Anterior cingulate cortex (tissue), 58 donors: ENCODE data around the gene EML1.

ENCODE experiments used
- DNase-seq, 58 donors: peaks; one replicate each; lab custom pipeline; 2025; lab: John Stamatoyannopoulos, UW

EML1 gene

DNA sequence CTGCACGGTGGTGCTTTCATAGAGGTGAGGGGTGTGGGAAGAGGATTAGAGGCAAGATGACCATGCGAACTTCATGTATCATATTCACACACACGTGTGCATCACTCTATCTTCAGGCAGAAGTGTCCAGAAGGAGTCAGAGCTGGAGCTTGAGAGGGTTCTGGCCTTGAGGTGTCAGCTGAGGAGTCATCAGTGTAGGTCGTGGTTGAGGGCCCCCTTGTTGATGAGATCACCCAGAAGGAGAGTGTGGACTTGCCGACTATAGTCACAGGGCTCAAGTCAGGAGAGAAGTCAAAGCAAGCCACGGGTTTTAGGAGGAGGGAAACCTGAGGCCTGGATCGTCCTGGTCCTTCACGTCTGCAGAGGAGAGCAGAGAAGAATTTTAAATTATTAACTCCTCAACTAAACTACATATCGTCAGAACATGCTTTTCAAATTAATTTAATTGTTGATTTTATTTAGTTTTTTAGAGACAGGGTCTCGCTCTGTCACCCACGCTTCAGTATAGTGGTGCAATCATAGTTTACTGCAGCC lies 25.4 kb downstream of the EML1 start:
- DNase-seq: no peak

DNA sequence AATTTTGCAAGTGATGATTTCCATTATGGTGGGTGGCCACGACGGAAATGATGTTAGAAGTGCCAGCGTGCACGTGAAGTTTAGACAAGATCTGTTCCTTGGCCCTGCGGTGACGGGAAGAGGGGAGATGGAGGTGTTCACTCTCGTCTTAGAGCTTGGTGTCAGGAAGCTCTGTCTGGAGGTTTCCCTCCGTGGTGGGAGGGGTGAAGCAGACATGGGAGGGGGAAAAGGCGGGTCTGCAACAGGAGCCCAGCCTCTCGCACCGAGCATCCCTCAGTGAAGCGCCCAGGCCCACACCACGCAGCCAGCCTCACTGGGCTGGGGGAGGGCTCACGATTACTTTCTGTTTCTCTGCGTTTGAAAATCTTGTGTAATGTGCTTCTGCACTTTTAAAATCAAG lies 26.3 kb downstream of the EML1 start:
- DNase-seq: no peak

DNA sequence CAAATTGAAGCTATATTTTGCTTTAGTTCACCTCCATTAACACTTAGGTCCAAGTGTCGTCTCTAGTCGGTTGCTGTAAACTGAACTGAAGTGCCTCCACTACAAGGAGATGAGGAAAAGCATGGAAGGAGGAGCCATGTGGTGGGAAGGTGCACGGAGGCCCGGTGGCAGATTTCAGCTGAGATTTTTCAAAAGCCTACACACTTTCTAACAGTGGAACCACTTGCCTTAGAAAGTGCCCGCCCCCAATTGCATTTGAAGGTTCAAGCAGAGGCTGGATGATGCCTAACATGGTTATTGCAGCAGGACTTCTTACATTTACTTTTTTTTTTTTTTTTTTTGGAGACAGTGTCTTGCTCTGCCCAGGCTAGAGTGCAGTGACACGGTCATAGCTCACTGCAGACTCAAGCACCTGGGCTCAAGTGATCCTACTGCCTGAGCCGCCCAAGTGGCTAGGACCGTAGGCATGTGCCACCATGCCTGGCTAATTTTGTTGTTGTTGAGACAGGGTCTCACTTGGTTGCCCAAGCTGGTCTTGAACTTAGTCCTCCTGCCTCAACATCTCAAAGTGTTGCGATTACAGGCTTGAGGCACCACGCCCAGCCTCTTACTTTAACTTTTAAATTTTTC lies 27.6 kb downstream of the EML1 start:
- peak in 1 of 58 donors; percentile 43 for DNase-seq

DNA sequence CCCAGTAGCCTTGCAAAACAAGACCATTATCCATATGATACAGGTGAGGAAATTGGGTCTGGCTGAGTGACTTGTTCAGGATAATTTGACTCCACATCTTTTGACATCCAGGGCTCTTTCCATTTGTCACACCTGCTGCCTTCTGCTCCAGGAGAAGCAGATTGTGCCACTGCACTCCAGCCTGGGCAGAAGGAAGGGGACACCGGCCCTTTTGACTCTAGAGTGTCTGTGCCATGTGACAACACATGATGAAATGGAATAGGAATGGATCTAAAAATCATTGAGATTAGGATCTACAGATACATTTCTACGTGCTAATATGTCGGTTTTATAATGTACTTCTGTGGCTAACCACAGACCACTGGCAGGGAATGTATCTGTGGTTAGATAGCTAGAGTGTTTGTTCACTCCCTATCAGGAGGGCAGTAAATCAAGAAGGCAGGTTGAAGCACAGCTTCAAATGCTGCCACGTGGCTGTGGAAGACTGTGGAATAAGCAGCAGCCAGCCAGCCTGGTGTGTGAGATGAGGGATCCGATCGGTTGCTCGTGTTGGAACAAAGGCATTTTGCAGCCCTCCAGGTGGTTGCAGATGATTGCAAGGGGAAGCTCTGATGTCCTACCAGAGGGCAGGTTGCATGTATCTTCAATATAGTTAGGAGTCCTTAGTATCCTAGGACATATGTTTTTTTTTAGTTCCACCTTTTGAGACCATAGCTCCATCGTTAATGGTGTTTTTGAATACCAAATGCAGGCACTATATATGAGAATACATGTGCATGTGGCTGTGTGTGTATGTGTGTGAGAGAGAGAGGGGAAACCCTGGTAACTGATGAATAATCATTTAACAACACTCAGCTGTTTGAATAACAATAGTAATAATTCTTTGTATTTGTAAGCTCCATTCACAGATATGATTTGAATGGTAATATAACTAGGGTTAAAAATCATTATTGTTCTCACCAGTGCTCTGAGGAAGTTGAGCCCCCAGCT lies 28.6 kb downstream of the EML1 start:
- DNase-seq: no peak

DNA sequence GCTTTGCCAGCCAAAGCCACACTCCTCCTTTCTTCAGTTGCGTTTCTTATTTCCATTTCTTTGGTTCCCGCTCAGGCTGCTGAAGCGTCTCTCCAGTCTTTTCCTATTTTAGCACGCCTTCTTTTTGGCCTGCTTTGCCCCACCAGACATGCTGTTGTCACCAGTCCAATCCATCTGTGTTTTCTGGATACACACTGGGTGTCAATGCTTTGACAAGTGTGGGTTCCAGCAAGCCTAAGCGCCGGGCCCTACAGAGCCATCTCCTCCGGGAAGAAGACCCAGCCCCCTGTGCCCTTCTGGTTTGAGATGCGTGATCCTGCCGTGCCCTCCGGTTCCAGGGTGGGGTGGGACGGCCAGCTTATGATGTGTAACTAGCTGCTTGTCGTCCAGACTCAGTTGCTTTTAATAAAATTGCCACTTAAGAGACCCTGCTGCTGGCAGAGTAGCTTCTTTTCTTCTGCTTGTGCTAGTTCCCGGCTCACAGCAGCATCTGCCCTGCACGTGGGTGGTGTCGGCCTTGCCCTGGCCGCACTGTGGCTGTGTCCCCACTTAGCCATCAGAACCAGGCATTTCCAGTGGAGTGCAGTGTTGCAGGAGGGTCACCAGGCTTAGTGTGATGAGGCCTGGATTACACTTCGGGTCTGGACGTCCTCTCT lies 29.7 kb downstream of the EML1 start:
- peak in 17 of 58 donors; percentile 14 to 57 (median 38) for DNase-seq

DNA sequence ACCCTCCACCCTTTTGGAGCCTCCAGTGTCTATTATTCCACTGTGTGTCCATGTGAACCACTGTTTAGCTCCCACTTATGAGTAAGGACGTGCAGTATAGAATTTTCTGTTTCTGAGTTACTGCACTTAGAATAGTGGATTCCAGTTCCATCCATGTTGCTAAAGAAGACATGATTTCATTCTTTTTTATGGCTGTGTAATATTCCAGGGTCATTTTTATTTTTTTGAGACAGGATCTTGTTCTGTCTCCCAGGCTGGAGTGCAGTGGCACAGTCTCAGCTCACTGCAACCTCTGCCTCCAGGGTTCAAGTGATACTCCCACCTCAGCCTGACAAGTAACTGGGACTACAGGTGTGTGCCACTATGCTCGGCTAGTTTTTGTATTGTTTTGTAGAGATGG lies 31.6 kb downstream of the EML1 start:
- DNase-seq: no peak

DNA sequence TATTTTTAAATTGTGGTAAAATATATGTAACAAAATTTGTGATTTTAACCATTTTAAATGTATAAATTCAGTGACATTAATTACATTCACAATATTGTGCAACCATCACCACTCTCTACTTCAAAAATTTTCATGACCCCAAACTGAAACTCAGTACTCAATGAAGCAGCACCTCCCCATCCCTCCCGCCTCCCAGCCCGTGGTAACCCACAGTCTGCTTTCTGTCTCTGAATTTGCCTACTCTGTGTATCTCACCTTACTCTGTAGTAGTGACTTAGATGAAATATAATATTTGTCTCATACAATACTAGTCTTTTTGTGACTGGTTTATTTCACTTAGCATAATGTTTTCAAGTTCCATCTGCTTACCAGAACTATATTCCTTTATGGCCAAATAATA lies 36.2 kb downstream of the EML1 start:
- DNase-seq: no peak

DNA sequence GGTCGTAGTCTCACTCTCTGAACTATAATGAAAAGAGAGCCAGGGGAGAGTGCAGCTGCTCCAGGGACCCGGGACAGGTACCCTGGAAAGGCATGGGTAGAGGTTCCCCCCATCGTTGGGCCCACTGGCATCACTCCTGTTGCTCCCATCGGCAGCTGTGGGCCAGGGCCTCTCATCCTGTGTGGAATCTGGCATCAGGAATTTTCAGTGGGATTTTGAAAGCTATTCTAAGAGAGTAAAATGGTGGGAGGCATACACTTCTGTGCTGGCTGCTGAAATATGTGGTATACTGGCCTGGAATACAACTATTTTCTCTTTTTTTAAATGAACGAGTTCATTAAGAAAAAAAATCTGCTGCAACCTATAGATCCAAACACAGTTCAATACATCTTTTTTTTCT lies 38.1 kb downstream of the EML1 start:
- DNase-seq: no peak

DNA sequence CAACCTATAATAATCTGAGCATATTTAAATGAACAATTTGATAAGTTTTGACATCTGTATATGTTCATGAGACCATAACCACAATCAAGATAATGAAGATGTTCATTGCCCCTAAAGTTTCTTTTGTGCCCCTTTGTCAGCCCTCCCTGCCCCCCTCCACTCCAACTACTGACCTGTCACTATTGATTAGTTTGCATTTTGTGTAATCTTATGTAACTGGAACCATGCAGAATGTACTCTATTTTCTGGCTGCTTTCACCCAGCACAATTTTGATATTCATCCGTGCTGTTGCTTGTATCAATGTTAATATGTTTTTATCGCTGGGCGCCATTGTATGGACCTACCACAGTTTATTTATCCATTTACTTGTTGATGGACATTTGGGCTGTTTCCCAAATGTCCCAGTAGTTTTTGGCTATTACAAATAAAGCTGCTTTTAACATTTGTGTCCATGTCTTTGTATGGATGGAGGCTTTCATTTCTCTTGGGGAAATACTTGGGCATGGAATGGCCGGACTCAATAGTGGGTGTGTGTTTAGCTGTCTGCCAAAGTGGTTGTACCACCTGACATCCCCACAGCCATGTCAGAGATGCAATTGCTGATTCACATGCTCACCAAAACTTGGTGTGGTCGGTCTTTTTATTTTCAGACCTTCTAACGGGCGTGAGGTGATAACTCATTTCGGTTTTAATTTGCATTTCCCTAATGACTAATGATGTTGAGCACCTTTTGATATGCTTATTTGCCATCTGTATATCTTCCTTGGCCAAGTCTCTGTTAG lies 38.9 kb downstream of the EML1 start:
- no peak for DNase-seq

DNA sequence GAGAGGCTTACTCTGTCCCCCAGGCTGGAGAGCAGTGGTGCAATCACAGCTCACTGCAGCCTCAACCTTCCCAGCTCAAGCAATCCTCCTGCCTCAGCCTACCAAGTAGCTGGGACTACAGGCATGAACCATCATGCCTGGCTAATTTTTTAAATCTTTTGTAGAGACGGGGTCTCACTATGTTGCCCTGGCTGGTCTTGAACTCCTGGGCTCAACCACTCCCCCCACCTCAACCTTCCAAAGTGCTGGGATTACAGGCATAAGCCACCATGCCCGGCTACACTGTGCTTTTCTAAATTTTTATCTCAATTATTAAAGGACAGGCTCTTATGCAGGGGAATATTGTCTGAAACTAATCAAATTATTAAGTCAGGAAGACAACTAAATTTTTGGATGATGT lies 44.6 kb downstream of the EML1 start:
- DNase-seq: no peak

DNA sequence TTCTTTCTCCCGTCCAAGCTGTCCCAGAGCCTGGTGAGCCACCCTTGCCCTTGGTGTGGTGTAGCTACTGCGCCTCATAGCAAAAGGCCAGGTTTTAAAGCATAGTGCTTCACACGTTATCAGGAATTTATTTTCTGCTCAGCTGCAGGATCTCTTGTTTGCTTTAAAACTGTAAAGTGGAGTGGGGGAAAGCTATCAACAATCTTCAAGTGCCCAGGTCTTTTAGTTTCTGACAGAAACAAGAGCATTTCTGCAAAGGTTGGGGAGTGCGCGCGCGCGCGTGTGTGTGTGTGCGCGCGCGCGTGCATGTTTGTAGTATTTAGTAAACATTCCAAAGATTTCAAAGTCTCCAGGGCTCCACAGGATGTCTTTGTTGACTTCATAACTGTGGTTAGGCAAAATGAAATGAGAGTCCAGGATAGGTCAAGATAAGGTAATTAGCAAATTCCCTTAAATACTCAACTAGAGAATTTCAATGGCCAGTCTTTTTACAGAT lies 45.5 kb downstream of the EML1 start:
- DNase-seq: no peak

DNA sequence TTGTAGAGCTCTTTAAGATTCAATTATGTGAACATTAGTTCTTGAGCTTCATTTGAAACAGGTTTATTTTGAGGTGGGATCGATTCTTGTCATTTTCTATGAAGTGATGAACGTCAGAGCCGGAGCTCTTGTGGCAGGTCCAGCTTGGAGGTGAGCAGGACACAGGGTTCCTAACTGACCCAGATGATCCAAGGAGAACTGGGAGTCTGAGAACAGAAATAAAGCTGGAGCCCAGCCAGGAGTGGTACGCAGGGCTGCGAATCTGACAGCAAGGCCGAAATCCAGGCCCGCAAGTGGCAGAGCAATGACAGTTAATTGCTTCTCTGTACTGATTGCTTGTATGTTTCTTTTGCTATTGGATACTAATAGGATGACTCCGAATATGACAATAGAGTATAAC lies 46.5 kb downstream of the EML1 start:
- DNase-seq: no peak

DNA sequence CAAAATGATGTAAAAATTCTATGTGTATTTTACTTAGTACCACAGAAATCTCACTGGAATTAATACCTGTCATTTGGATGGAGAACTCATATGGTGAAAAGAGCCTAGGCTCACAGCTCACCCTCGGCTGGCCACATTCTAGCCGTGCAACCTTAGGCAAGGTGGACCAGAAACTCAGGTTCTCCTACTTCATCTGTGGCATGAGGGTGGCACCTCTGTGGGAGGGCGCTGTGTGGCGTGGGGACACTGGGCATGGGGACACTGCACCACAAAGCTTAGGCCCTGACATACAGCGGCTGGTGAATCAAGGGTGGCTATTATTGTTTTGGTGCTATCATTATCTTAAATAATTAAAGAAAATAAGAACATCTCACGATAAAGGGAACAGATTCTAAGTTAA lies 47.1 kb downstream of the EML1 start:
- DNase-seq: no peak

DNA sequence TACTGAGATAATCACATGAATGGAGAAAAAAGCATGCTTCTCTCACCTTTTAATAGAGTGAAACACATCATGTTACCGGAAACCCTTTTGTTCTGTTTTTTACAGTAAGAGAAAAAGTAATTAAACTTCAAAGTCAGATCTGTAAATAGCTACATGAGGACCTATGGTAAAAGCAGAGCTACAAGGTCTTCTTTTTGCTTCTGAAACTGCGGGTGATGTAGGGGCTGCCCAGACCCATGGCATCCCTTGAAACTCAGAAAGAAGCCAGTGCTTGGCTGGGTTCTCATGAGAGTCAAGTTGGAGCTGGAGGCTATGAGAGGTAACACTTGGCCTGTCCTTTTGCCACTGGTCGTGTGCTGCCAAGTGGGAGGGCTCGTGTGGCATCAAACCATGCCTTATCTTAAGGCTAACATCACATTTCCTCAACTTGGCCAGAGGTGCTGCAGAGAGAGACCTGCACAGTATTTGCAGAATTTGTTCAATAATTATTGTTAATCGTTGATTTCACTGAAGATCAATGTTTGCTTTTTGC lies 47.6 kb downstream of the EML1 start:
- DNase-seq: no peak

DNA sequence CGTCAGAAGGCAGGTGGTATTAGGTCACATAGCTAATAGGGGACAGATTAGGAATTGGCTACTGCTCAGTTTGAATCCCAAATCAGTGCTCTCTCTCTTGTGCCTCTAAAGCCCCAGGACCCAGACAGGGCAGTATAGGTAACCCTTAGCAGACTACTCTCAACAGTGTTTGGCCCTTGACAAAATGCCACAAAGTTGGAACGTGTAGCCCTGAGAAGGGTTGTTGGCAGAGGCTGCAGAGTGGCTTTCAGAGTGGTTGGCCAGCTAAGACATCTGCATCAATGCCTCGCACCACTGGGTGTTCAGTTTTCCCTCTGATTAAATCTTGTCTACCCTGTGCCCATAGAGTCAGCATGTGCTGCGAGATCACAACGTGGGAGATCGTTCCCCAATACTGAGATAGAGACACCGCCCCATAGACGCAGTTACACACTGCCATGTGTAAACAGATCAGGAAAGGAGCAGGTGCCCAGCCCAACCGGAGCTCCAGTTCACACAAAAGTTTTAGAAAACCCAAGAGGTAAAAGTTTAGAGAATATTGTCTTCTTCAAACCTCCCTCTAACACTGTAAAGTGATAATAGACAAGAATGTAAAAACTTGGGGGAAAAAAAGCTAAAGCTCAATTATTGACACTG lies 48.3 kb downstream of the EML1 start:
- no peak for DNase-seq

DNA sequence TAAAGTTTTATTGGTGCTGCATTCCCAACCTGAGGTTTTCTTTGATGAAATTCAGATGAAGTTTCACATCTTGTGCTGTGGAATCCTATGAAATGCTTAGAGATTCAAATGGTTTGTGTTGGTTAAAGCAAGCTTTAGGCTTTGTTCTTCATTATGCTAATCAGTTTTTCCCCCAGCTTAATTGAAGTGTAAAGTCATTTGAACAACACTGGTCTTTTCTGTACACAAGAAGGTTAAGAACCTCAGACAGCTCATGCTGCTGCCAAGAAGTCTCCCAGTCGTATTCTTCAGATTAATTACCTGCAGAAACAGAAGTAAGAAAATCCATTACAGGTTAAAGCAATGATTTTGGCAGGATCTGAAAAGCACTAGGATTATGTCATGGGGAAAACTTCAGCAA lies 48.9 kb downstream of the EML1 start:
- no peak for DNase-seq

DNA sequence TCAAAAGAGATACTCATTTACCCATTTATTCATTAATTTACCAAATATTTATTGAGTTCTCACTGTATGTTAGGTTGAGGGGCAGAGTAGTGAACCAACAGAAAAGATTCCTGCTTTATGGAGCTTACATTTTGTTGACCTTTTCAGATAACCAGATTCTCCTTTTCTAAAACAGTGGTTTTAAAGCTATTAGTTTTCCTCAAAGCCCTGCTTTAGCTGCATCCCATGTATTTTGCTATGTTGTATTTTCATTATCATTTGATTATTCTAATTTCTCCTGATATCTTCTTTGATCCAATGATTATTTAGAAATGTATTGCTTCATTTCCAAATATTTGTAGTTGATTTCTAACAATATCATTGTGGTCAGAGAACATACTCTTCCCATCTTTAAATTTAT lies 53.6 kb downstream of the EML1 start:
- DNase-seq: no peak

DNA sequence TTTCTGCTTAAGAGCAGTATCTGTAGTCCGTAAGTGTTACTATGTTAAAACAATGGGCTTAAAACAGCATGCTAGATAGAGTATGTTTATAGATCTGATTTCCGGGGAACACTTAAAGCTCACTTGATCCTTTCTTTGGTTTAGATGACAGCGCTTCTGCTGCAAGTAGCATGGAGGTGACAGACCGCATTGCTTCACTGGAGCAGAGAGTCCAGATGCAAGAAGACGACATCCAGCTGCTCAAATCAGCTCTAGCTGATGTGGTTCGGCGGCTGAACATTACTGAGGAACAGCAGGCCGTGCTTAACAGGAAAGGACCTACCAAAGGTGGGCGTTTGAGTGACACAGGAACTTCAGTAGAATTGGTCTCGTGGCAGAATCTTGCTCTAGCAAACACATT lies 57.5 kb downstream of the EML1 start:
- no peak for DNase-seq

DNA sequence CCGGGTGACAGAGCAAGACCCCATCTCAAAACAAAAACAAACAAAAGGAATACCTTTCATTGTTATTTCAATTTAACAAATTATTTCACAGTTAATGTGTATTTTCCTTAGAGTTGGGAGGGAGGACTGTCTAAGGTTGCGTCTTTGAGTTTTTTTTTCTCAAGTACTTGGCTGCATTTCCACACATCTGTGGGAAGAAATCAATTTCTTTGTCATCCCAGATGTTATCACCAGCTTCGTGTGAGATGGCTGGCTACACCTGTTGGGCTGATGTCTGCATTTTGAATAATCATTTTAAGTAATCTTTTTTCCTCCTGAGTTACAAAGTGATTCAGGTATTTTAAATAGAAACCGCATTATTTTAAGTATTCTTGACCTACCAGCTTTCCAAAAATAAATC lies 59.4 kb downstream of the EML1 start:
- DNase-seq: no peak
